Pons (tissue), 1 donor: ENCODE data around the gene GABRD.

Experiments used
- DNase-seq: peaks from one replicate; pipeline ENCODE4 v3.0.0-alpha.2; 2016; ENCODE audit warnings: low spot score

GABRD gene

GRCh38 chr1:1985375-1986050 is 33.6 kb upstream of the GABRD start:
- DNase-seq: no peak

- DNase-seq: no peak
These were observed 32.5 kb upstream of the GABRD start for GRCh38 chr1:1986451-1987141.

- no peak for DNase-seq
These were observed 32.0 kb upstream of the GABRD start for GRCh38 chr1:1987142-1987510.

- DNase-seq: no peak
These were observed 30.8 kb upstream of the GABRD start for GRCh38 chr1:1988061-1988945.

GRCh38 chr1:1989102-1989542 is 30.0 kb upstream of the GABRD start:
- no peak for DNase-seq

GRCh38 chr1:1989789-1990188 is 29.4 kb upstream of the GABRD start:
- DNase-seq: no peak

- DNase-seq: no peak
These were observed 28.9 kb upstream of the GABRD start for GRCh38 chr1:1990222-1990621.

GRCh38 chr1:1994536-1994935 is 24.6 kb upstream of the GABRD start:
- no peak for DNase-seq

GRCh38 chr1:1996207-1996651 is 22.9 kb upstream of the GABRD start:
- DNase-seq: peak; percentile 63

- DNase-seq: no peak
These were observed 21.6 kb upstream of the GABRD start for GRCh38 chr1:1997576-1997975.

GRCh38 chr1:2000432-2000831 is 18.7 kb upstream of the GABRD start:
- no peak for DNase-seq

- DNase-seq: no peak
These were observed 18.3 kb upstream of the GABRD start for GRCh38 chr1:2000850-2001249.

- DNase-seq: no peak
These were observed 17.3 kb upstream of the GABRD start for GRCh38 chr1:2001773-2002411.

GRCh38 chr1:2003541-2004131 is 15.5 kb upstream of the GABRD start, which contains the start of gene CFAP74:
Gene CFAP74 (minus strand): TSS chr1:2003786. CDS start chr1:1990956, 12,830 bp downstream.
- DNase-seq: no peak

- no peak for DNase-seq
These were observed 14.3 kb upstream of the GABRD start for GRCh38 chr1:2004856-2005255.

- no peak for DNase-seq
These were observed 9.8 kb upstream of the GABRD start for GRCh38 chr1:2009101-2010053.

- no peak for DNase-seq
These were observed 5.0 kb upstream of the GABRD start for GRCh38 chr1:2014181-2014580.

- DNase-seq: no peak
These were observed 4.1 kb upstream of the GABRD start for GRCh38 chr1:2014741-2015735.

- DNase-seq: no peak
These were observed 3.0 kb upstream of the GABRD start for GRCh38 chr1:2016123-2016522.
